HCT116 (cell line): ENCODE data around the gene PUM1. TPM values are rescaled to one million over a fixed set of nuclear protein-coding genes. Genes with fewer than 3 reads are reported as not detected.

Source experiments
- ATAC-seq: fragments of 200-7000 bp; cut with Tn5 transposase; 2 replicates; pipeline ENCODE4 v1.9.1; 2020; ENCODE audit warnings: mild to moderate bottlenecking, moderate library complexity
- BruUV-seq: library from RNA; stranded (reverse); fragments of 400-500 nt; replicated peaks from 2 replicates; lab custom pipeline; 2021; lab: Mats Ljungman, UMichigan
- CTCF ChIA-PET: fragments of 300-600 bp; sonication (Branson Sonifier 250); formaldehyde crosslinking; loops from one replicate; lab custom pipeline; 2021; ENCODE audit warnings: antibody characterized with exemption; lab: Charles Lee
- POLR2A ChIA-PET: fragments of 300-600, 350-600 bp; sonication (Branson Sonifier 250); formaldehyde crosslinking; loops from one replicate; lab custom pipeline; 2021; ENCODE audit warnings: antibody characterized with exemption; lab: Charles Lee
- RAD21 ChIA-PET, 2 experiments: fragments of 300-600 bp; sonication (Branson Sonifier 250); formaldehyde crosslinking; loops; one replicate each; lab custom pipeline; 2023; ENCODE audit warnings: low total read pairs in 2 of 2; ENCODE audit not compliant: uncharacterized antibody in 2 of 2, unreplicated experiment in 2 of 2, low non-redundant PET in 1 of 2; lab: Charles Lee
- DNase-seq: peaks from one replicate; pipeline ENCODE4 v3.0.0-alpha.2; 2010; ENCODE audit warnings: low read depth, low spot score
- H2AFZ ChIP-seq: fragments of 200-600 bp; shearing (Covaris generic), sonication (generic); 2 replicates; pipeline ENCODE4 v1.6.1; 2017; ENCODE audit warnings: low read depth, mixed run types, mixed read lengths, antibody characterized with exemption, low read length; ENCODE audit not compliant: poor library complexity, severe bottlenecking
- H3K27ac ChIP-seq: 2 replicates; pipeline ENCODE4 v1.5.1; 2012; ENCODE audit warnings: low read depth, low read length
- H3K27me3 ChIP-seq: fragments of 200-600 bp; sonication (generic); 2 replicates; pipeline ENCODE4 v1.6.1; 2016; ENCODE audit warnings: mixed run types, low read length, mixed read lengths; ENCODE audit not compliant: insufficient read depth
- H3K36me3 ChIP-seq, 2 experiments: fragments of 200-500 bp in 1 of 2; fragments of 200-600 bp in 1 of 2; sonication (Bioruptor generic) in 1 of 2; sonication (generic) in 1 of 2; 2 replicates each; pipeline versions ENCODE4 v1.5.1 to v1.6.1; 2014 to 2016; ENCODE audit warnings: low read length in 2 of 2, inconsistent platforms in 1 of 2, mixed read lengths in 1 of 2, mixed run types in 1 of 2; ENCODE audit not compliant: insufficient read depth in 2 of 2, control insufficient read depth in 1 of 2
- H3K4me1 ChIP-seq, 2 experiments: fragments of 200-600 bp in 1 of 2; sonication (generic) in 1 of 2; 2 replicates each; pipeline versions ENCODE4 v1.5.1 to v1.6.1; 2012 to 2017; ENCODE audit warnings: low read length in 2 of 2, inconsistent platforms in 1 of 2, mild to moderate bottlenecking in 1 of 2, mixed read lengths in 1 of 2, mixed run types in 1 of 2, moderate library complexity in 1 of 2; ENCODE audit not compliant: insufficient read depth in 2 of 2, control insufficient read depth in 1 of 2
- H3K4me2 ChIP-seq: fragments of 200-600 bp; sonication (generic); 2 replicates; pipeline ENCODE4 v1.6.1; 2017; ENCODE audit warnings: mixed run types, low read length, mixed read lengths
- H3K4me3 ChIP-seq, 2 experiments: fragments of 200-600 bp in 1 of 2; sonication (generic) in 1 of 2; replicated peaks in 1 of 2; 2 replicates each; pipeline ENCODE4 v1.5.1; 2011 to 2016; ENCODE audit warnings: low read length in 2 of 2, control low read depth in 1 of 2, low read depth in 1 of 2, mild to moderate bottlenecking in 1 of 2, mixed read lengths in 1 of 2, mixed run types in 1 of 2
- H3K79me2 ChIP-seq: fragments of 200-600 bp; sonication (generic); 2 replicates; pipeline ENCODE4 v1.6.1; 2017; ENCODE audit warnings: mild to moderate bottlenecking, mixed run types, low read length, moderate library complexity, mixed read lengths; ENCODE audit not compliant: insufficient read depth
- H3K9ac ChIP-seq: fragments of 200-600 bp; sonication (generic); 2 replicates; pipeline ENCODE4 v1.6.1; 2016; ENCODE audit warnings: low read length, mixed read lengths
- H3K9me2 ChIP-seq: fragments of 200-600 bp; sonication (generic), shearing (Covaris generic); 2 replicates; pipeline ENCODE4 v1.6.1; 2017; ENCODE audit warnings: mixed run types, mild to moderate bottlenecking, moderate library complexity; ENCODE audit not compliant: insufficient read depth
- H3K9me3 ChIP-seq, 2 experiments: fragments of 200-500 bp in 1 of 2; fragments of 200-600 bp in 1 of 2; sonication (Bioruptor generic) in 1 of 2; sonication (generic) in 1 of 2; 2 replicates each; pipeline ENCODE4 v1.6.1; 2014 to 2017; ENCODE audit warnings: low read length in 2 of 2, mixed read lengths in 2 of 2, inconsistent platforms in 1 of 2, low read depth in 1 of 2, mild to moderate bottlenecking in 1 of 2, mixed run types in 1 of 2, moderate library complexity in 1 of 2; ENCODE audit not compliant: control insufficient read depth in 1 of 2, insufficient read depth in 1 of 2
- H4K20me1 ChIP-seq: fragments of 200-600 bp; sonication (generic), shearing (Covaris generic); 2 replicates; pipeline ENCODE4 v1.6.1; 2017; ENCODE audit warnings: mixed run types, mild to moderate bottlenecking, moderate library complexity; ENCODE audit not compliant: insufficient read depth
- EZH2phosphoT487 ChIP-seq: fragments of 200-600 bp; IDR thresholded peaks from 2 replicates; pipeline ENCODE4 v1.6.1; 2018; ENCODE audit warnings: antibody characterized with exemption, borderline replicate concordance
- FOSL1 ChIP-seq: IDR thresholded peaks from 2 replicates; pipeline ENCODE4 v1.6.1; 2012; ENCODE audit warnings: low read depth
- JUND ChIP-seq: IDR thresholded peaks from 2 replicates; pipeline ENCODE4 v1.6.1; 2012
- POLR2AphosphoS5 ChIP-seq: IDR thresholded peaks from 2 replicates; pipeline ENCODE4 v1.6.1; 2011; ENCODE audit warnings: mild to moderate bottlenecking, low read depth, low read length, moderate library complexity
- ZNF274 ChIP-seq: fragments of 200-500 bp; sonication (Bioruptor generic); IDR thresholded peaks from 2 replicates; pipeline ENCODE4 v1.6.1; 2014; ENCODE audit warnings: mild to moderate bottlenecking, low read depth, low read length, inconsistent platforms
- intact Hi-C: fragments of 100-400 bp; cut with micrococcal nuclease; formaldehyde crosslinking; loops from 2 replicates; pipeline ENCODE4 v1.10.0; 2022
- total RNA-seq: library from RNA; stranded (reverse); gene quantifications from one replicate; pipeline ENCODE4 v1.2.1, GENCODE V29; 2021; ENCODE audit not compliant: unreplicated experiment

PUM1 gene
- total RNA-seq, 1 experiment from 2014 or later: 113 TPM

DNA sequence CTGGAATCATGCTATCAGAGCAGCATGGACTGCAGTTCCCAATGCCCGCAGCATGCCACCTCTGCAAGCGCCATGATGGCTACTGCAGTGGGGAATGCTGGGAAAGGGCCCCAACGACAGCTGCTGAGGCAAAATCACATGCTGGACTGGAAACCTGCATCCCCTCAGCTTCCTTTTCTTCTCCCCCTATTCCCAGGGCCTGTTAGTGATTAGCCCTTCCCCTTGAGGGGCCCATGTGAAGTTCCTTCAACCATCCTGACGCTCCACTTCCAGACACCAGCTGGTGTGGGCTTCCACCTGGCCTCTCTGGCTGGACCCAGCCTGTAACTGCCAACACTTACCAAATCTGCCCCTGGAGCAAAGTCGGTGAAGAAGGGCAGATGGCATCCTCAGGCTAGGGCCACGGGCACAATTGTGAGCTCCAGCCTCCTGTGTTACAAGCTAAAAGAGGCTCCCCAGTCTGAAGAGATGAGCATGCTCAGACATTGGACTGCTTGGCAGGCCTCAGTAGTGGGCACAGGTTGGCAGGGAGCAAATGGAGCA is 134.8 kb downstream of the PUM1 start:
- no peak overlapping the region for H3K4me2 ChIP-seq
- no peak overlapping the region for H3K27ac ChIP-seq
- RAD21 ChIA-PET: no interaction called here
- ATAC-seq: no peak
- no TSS peak for BruUV-seq
- peaks cover 4% of the 10 kb centered on the region; the same call in 1 of the 2 replicates for H4K20me1 ChIP-seq
- H3K9ac ChIP-seq: no peak overlapping the region
- H2AFZ ChIP-seq: no peak overlapping the region
- POLR2A ChIA-PET: no interaction called here
- no peak overlapping the region for H3K4me3 ChIP-seq
- intact Hi-C loops: no loop called here
- TF ChIP-seq ZNF274: no peak
- TF ChIP-seq POLR2AphosphoS5: peak; percentile 14; the same call in 1 of the 2 replicates
- TF ChIP-seq EZH2phosphoT487: no peak
- TF ChIP-seq, all 23 proteins: peak for 1
- H3K9me2 ChIP-seq: no peaks in the 10 kb centered on the region
- peaks cover 4 to 28% of the 10 kb centered on the region in 2 experiments; a peak in 2 of 4 replicates for H3K36me3 ChIP-seq
- no peaks in the 10 kb centered on the region for H3K27me3 ChIP-seq
- CTCF ChIA-PET: interaction anchor here (0.7 to 1.0 kb wide), 3 partner anchors 129 to 189 kb away, joined by 3 read pairs; no protein-coding TSS in a partner anchor
- no peaks in the 10 kb centered on the region for H3K9me3 ChIP-seq
- DNase-seq: no peak
- peaks cover 0 to 17% of the 10 kb centered on the region in 2 experiments; a peak in 1 of 4 replicates for H3K4me1 ChIP-seq
- H3K79me2 ChIP-seq: peaks cover 8% of the 10 kb centered on the region; the same call in 1 of the 2 replicates

DNA sequence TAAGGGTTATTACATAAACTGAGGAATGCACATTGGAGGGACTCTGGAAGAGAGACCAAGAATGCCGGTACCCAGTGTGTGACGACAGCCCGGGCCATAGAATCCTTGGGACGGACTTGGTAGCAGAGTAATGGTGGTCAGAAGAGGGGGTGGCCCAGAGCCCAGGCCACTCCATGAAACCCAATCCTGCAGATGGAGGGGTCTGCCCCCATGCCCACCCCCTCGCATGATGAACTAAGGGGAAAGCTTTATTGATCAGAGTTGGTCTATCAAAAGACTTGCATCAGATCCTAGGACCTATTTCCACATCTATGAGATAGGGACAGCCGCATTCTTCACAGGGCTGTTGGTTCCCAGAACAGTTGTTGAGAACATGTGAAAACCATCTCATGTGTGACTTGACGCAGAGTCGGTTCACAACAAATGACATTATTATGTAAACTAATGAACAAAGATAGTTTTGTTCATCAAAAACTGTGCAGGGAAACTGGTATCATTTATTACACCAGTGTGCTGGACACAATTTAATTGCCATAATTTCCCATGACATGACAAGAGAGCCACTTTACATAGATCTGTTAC is 135.5 kb downstream of the PUM1 start:
- RAD21 ChIA-PET: no interaction called here
- peak; percentile 38 for ATAC-seq
- Histone ChIP-seq H3K36me3 (peaks cover 4 to 24% of the 10 kb centered on the region in 2 experiments; a peak in 2 of 4 replicates), H3K27ac (no peak overlapping the region), H3K4me3 (no peak overlapping the region), H3K4me1 (peaks cover 0 to 16% of the 10 kb centered on the region in 2 experiments; a peak in 1 of 4 replicates), H3K9ac (no peak overlapping the region), H2AFZ (no peak overlapping the region), H3K4me2 (no peak overlapping the region), H3K9me3 (no peaks in the 10 kb centered on the region), H3K9me2 (no peaks in the 10 kb centered on the region), H3K79me2 (peaks cover 8% of the 10 kb centered on the region; the same call in 1 of the 2 replicates), H3K27me3 (no peaks in the 10 kb centered on the region), H4K20me1 (peaks cover 1% of the 10 kb centered on the region; the same call in 1 of the 2 replicates)
- CTCF ChIA-PET: no interaction called here
- intact Hi-C loops: loop anchor here (1.0 to 5.0 kb wide), 2 partner anchors 129 to 148 kb away; no protein-coding TSS in a partner anchor
- BruUV-seq: no TSS peak
- POLR2A ChIA-PET: no interaction called here
- TF ChIP-seq POLR2AphosphoS5 (0 out of 2 replicates have a peak, but pooled peaks have one; percentile 6), FOSL1 (no peak), JUND (0 out of 2 replicates have a peak, but pooled peaks have one; percentile 4)
- DNase-seq: no peak
